ENCODE data around the gene PASK.
"Not testable (repeated sequence)": the region's sequence is repeated elsewhere in the genome, so short reads cannot be mapped to it uniquely, and the experiment has no call there.

PASK gene

DNA sequence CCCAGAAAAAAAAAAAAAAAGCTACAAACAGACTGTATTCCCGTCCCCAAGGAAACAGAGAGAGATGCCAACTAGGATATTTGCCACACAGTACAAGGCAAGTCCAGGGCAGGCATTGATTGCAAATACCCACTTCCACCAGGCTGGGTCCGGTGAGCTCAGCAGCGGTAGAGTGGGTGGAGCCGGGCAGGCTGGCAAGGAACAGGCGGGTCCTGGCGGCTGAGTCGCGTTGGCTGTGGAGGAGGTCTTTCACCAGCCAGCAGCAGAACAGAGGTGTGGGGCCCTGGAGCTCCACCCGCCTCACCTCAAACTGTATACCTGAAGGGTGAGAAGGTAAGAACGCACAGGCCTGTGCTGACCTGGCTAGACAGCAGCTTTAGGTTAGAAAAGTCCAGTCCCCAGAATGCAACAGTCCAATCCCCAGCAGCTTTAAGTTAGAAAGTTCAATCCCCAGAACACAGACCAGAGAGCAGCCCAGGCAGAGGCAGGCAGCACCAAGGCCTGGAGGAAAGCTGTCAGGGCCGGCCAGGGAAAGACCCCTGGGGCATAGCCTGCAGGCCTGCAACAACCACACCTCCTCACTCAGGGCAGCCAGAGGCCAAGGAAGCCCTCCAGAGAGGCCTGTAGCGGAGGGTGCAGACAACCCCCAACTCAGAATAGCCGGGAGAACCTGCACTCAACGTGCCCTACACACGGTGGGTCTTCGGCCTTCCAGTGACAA is 25.3 kb downstream of the PASK start:
- DNase-seq (ENCODE audit: low spot score), result no peak

DNA sequence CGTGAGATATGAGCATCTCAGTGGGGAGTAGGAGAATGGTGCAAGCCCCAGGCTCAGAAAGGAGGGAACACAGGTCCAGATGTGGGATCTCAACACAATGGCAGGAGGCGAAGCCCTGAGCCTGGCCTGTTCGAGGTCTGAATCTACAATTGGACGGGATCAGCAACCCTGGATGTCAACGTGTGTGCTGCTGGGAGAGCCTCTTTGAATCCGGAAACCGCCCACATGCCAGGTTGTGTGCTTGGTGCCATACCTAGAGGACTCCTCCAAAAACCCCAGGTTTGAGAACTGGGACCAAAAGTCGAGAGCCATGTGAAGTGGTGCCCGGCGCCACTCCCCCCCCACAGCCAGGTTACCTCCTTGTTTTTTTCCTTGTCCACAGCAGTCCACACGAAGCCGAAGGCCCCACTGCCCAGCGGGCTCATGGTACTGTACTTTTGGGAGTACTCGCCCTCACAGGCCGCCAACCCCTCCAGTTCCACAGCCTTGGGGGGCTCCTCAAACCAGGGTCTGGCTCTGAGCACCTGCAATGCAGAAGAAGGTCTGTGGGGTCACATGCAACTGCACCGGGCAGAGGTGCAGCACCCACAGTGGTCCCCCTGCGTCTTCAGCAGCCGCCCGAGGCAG is 26.8 kb downstream of the PASK start:
- DNase-seq (ENCODE audit: low spot score), result no peak

DNA sequence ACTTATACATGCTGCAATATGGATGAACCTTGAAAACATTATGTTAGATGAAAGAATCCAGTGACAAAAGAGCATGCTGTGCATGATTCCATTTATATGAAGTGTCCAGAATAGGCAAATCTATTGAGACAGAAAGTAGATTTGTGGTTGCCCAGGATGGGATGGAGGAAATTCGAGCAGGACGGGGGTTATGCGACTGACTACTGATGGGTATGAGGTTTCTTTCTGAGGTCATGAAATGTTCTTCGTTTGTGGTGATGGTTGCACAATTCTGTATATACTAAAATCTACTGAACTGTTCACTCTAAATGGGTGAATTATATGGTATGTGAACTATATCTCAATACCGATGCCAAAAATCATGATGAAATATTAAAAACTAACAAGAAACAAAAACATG is 28.3 kb downstream of the PASK start:
- DNase-seq (ENCODE audit: low spot score), result no peak

- no peak for DNase-seq (ENCODE audit: low spot score)
Observed at GRCh38 chr2:241120440-241120839, 28.8 kb downstream of the PASK start.

DNA sequence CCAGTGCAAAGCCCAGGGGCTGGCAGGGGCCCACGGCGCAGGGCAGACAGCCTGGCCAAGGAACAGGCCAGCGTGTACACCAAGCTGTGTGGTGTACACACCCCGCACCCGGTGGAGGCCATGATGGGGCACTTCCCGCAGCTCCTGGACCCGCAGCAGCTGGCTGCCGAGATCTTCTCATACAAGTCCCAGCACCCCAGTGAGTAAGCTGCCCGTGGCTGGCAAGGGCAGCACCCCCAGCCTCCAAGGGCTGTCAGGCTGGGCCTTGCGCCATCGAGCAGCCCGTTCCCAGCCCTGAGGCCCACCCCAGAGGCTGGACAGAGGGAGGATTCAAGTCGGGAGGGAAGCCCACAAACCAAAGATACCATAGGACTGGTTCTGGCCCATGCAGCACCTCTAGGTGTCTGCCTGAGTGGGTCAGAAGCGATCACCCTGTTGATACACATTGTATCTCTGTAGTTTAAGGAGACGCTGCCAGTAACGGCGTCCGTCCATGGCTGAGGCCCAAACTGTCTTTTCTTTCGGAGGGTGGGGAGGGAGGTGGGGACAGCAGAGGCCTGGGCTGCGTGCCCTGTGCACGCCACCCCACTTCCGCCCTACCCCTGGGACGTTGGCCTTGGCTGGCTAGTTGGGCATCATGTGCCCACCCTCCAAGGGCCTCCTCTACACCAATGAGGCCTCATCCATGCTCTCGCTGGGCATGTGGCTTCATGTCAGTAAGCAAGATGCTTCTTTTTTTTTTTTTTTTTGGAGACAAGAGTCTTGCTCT is 30.4 kb downstream of the PASK start:
- DNase-seq (ENCODE audit: low spot score), result no peak

DNA sequence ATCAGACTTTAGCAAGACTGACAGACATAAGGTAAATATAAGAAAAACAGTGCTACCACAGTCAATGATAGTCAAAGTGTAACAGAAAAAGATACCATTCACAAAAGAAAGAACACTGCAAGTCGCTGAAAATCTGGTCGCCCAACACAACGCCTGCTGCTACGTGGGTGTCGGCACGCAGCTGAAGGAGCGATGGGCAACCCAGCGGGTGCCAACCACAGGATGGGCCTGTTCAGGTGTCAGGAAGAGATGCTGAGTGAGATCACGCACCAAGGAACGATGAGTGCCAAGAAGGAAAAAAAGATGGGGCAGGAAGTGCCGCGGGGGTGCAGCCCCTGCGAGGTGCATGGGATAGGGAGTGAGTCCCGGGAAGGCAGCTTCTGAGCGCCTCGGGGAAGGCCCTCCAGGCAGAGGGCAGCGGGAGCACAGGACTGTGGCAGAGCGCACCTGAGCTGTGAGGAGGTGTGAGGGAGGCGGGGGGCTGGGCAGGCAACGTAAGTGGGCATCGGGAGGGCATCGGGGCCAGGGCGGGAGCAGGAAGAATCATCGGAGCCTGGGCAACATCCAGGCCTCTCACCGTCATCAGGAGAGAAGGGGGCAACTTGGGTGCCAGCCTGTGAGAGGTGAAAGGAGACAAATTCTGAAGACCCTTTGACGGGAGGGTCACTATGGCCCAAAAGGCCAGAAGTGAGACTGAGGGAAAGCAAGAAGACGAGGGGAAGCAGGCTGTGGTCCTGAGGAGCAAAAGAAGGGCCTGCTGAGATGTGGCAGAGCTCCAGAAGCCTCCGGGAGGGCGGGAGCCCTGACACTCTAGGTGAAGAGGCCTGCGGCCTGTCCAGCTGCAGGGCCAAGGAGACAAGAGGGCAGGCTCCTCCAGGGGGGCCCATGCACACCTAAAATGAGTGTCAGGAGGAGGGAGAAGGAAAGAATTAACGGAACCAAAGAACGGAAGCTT is 32.4 kb downstream of the PASK start:
- no peak for DNase-seq (ENCODE audit: low spot score)

GRCh38 chr2:241115361-241115760 is 33.9 kb downstream of the PASK start:
- no peak for DNase-seq (ENCODE audit: low spot score)

DNA sequence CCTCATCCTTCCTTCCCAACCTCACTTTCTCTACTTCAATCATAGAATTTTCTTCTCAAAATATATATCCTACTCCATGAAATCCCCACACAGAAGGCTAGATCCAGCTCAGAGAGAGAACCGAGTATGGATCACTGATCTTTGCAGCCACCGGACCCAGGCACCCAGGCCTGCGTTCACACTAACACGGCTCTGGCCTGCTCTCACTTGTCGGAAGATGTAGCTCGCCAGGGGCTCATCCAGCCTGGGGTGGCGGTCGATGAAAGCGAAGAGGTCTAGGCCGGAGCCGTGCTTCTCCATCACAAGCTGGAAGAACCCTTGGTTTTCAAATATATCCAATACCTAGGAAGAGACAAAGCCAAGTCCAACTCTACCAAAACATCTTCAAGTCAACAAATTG is 34.4 kb downstream of the PASK start:
- no peak for DNase-seq (ENCODE audit: low spot score)

- DNase-seq (ENCODE audit: low spot score), result no peak
Observed at GRCh38 chr2:241112592-241112991, 36.7 kb downstream of the PASK start.

- DNase-seq (ENCODE audit: low spot score), result no peak
Observed at GRCh38 chr2:241112046-241112445, 37.2 kb downstream of the PASK start.

DNA sequence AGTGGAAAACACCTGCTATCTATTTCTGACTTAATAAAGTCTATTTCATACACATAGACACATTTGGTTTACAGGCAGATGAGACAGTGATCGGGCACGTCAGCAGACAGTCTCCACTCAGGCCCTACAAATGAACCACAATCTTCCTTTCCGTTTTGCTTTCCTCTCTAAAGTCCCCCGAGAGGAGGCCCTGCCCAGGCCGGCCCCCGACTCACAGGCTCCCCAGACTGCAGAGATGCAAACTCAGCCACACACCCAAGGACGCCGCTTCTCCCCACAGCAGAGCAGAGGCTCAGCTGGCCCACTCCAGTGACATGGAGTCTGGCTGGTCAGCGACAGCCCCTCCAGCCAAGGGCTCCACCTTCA is 37.8 kb downstream of the PASK start:
- no peak for DNase-seq (ENCODE audit: low spot score)

DNA sequence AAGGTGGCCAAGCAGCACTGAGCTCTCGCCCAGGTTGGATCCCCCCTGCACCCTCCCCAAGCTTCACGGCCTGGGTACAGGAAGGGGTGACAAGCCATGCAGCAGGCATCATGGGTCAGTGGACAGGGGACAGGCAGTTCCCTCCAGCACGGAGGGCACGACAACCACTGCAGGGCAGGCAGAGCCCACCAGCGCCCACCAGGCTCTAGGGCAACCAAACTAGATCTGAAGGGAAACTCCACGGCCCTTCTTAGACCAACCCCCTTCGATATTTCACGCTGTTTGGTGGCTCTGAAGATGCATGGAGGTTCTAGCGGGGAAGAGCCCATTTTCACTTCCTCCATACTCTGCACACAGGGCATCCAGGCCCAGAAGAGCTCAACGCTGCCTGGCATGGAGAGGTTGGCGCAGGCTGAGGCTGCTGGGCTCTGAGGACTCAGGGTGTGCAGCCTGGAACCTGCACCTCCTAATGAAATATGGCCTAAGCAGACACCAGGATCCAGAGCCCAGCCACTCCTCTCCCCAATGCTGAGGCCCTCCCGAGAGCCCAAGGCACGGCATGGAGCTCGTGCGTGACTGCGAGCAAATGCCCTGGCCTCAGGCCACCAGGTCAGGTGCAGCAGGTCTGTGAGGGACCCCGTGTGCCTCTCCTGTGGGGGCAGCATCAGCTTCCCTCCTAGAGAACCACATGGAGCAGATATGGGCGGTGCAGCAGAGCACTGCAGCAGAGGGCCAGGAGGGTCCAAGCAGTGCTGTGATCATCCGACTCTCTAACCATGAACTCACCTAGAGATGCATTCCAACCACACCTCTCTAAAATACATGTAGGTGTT is 38.4 kb downstream of the PASK start:
- DNase-seq (ENCODE audit: low spot score), result no peak

GRCh38 chr2:241110089-241110606 is 39.1 kb downstream of the PASK start:
- DNase-seq (ENCODE audit: low spot score), result no peak

DNA sequence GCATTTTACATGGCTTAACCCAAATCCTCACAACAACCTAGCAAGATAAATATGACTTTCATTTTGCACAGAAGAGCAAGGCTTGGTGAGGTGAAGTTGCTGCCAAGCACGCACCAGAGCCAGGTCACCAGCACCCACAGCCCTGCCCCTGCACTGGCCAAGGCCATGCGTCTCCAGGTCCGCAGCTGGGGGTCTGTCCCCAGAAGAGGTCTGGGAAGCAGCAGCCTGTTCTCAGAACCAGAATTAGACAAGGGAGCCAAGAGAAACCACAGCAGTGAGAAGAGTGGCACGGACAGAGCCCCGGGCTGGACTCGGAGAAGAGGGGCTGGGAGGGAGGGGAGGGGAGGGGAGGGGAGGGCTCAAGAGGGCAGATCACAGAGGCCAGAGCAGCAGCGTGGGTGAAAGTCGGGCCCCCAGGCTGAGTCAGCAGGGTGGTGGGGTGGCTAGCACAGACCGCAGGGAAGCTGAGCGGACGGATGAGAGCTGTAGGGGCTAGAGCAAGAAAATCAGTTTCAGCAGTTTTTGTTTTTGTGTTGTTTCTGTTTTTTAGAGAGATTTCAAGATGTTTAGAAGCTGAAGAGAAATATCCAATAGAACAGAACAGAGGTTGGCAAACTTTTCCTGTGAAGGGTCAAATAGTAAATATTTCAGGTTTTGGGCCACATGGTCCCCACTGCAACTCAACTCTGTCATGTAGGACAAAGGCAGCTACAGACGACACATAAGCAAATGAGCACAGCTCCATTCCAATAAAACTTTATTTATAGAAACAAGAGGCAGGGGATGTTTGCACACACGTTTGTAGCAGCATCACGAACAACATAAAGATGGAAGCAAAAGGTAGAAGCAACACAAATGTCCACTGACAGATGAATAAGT is 39.8 kb downstream of the PASK start:
- DNase-seq (ENCODE audit: low spot score), result no peak

GRCh38 chr2:241108271-241109209 is 40.7 kb downstream of the PASK start:
- no peak for DNase-seq (ENCODE audit: low spot score)

DNA sequence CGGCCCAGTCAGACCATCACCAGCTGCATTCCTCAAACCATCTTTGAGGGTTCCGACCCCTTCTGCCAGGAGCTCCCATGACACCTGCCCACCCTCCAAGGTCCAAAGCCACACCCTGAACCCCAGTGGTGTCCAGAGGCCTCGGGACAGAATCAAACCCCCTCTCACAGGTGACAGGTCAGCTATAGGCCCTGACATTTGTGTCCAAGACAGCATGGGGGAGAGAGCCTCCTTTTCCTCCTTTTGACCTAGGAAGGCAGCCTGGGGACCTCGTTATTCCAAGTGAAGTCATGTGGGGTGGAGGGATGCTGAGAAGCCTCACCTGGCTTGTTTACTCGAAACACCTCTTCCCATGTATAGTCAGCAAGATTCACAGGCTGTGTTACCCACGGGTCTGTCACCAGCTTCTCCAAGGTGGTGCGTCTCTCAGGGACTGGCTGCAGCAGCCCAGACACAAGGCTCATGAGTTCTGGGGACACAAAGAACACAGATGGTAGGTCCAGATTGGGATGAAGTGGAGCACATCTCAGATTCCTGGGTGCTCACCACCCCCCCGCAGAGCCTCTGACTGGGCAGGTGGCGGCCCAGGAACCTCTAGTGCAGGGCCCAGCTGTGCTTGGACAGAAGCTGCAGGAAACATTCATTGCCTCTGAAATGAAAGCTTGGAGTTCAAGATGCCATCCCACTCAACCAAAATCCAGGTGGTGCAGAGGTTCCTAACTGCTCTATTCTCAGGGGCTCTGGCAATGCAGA is 42.1 kb downstream of the PASK start:
- DNase-seq (ENCODE audit: low spot score), result no peak

- no peak for DNase-seq (ENCODE audit: low spot score)
Observed at GRCh38 chr2:241105641-241106040, 43.6 kb downstream of the PASK start.

DNA sequence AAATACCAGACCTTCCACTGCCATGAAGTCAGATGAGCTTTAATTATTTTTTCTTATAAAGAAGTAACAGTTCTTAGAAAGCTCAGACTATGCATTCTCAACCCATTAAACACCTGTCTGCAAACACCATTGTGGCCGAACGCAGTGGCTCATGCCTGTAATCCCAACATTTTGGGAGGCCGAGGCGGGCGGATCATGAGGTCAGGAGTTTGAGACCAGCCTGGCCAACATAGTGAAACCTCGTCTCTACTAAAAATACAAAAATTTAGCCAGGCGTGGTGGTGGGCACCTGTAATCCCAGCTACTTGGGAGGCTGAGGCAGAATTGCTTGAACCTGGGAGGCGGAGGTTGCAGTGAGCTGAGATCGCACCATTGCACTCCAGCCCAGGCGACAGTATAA is 44.7 kb downstream of the PASK start:
- not testable (repeated sequence) for DNase-seq (ENCODE audit: low spot score)
